Sigmoid colon (tissue), 7 donors: Measurements from ENCODE around the gene ZBTB21. TPM values are rescaled to one million over a fixed set of nuclear protein-coding genes. Genes with fewer than 3 reads are reported as not detected.
"Not testable (repeated sequence)": the region's sequence is repeated elsewhere in the genome, so short reads cannot be mapped to it uniquely, and the experiment has no call there.

Experiments used
- DNase-seq: peaks from one replicate; pipeline ENCODE4 v3.0.0-alpha.2; 2019
- H3K27ac ChIP-seq, 4 donors: fragments of 200-600 bp; sonication (generic); one replicate each; pipeline ENCODE4 v1.5.1; 2016 to 2019; ENCODE audit warnings: mild to moderate bottlenecking in 1 of 4
- H3K27me3 ChIP-seq, 3 donors: fragments of 200-600 bp; sonication (generic); one replicate each; pipeline ENCODE4 v1.5.1; 2019; ENCODE audit warnings: mild to moderate bottlenecking in 1 of 3
- H3K36me3 ChIP-seq, 4 donors: fragments of 200-600 bp; sonication (generic); one replicate each; pipeline ENCODE4 v1.5.1; 2016 to 2019
- H3K4me1 ChIP-seq, 4 donors: fragments of 200-600 bp; sonication (generic); one replicate each; pipeline ENCODE4 v1.5.1; 2017 to 2019
- H3K4me3 ChIP-seq, 4 donors: fragments of 200-600 bp; sonication (generic); one replicate each; pipeline ENCODE4 v1.5.1; 2017 to 2019; ENCODE audit warnings: mild to moderate bottlenecking in 2 of 4, moderate library complexity in 1 of 4
- H3K9me3 ChIP-seq, 4 donors: fragments of 200-600 bp in 3 of 4; sonication (generic) in 3 of 4; one replicate each; pipeline versions ENCODE4 v1.5.1 to v1.6.1; 2013 to 2019
- CTCF ChIP-seq, 4 experiments: fragments of 450-650 bp in 3 of 4; fragments of 200-600 bp in 1 of 4; IDR thresholded peaks; one replicate each; pipeline ENCODE4 v1.5.1; 2016 to 2019; ENCODE audit warnings: antibody characterized with exemption in 4 of 4, mild to moderate bottlenecking in 3 of 4, moderate library complexity in 2 of 4
- EP300 ChIP-seq, 4 donors: sonication (generic); formaldehyde crosslinking; IDR thresholded peaks; one replicate each; pipeline ENCODE4 v1.6.1; 2017; ENCODE audit warnings: antibody characterized with exemption in 4 of 4
- POLR2A ChIP-seq, 2 donors: fragments of 450-650 bp; IDR thresholded peaks; one replicate each; pipeline ENCODE4 v1.6.1; 2016; ENCODE audit warnings: antibody characterized with exemption in 2 of 2, mild to moderate bottlenecking in 2 of 2, moderate library complexity in 2 of 2
- POLR2AphosphoS5 ChIP-seq, 4 donors: sonication (generic); formaldehyde crosslinking; IDR thresholded peaks; one replicate each; pipeline ENCODE4 v1.6.1; 2017; ENCODE audit warnings: antibody characterized with exemption in 4 of 4
- WGBS, 2 donors: extraction: QIAGEN DNeasy Blood & Tissue Kit; methylation state at CpG; one replicate each; pipeline ENCODE4 v1.1.7; 2013; 5-methylcytosine and 5-hydroxymethylcytosine counted together
- intact Hi-C: fragments of 100-400 bp; cut with DNase I; formaldehyde crosslinking; loops from one replicate; pipeline ENCODE4 v1.15.1; 2023
- polyA plus RNA-seq, 3 donors: library from polyadenylated mRNA; stranded (reverse); fragments of 200-250 nt; gene quantifications; one replicate each; pipeline ENCODE4 v1.2.3, GENCODE V29; 2013
- total RNA-seq, 4 donors: library from RNA; depleted of rRNA; stranded (reverse); fragments of >200 nt; gene quantifications; one replicate each; pipeline ENCODE4 v1.1.0, GENCODE V29; 2016
- donor health status: healthy with polysubstance abuse.
- donor health status: Bipolar disorder and iron deficiency.
- donor health status: healthy.

Gene ZBTB21
- total and polyA plus RNA-seq, 7 donors: 1.8 to 14.7 (median 6.9) TPM

- 1% methylated on average over 67 of the region's 67 CpGs for WGBS, 2 donors
- no peaks in the 10 kb centered on the region for H3K36me3 ChIP-seq
- H3K9me3 ChIP-seq: no peaks in the 10 kb centered on the region
- peak overlapping the region; percentile 48 to 87 (median 76) for H3K27ac ChIP-seq
- no peaks in the 10 kb centered on the region for H3K27me3 ChIP-seq
- intact Hi-C loops: loop anchor here (2.0 kb wide), 2 partner anchors 23 to 75 kb away; partner anchors contain the start of gene PRDM15
- TF ChIP-seq POLR2A (IDR thresholded peaks at IDR 0.05): no peak
- no peak for TF ChIP-seq POLR2AphosphoS5 (IDR thresholded peaks at IDR 0.05)
- TF ChIP-seq CTCF (IDR thresholded peaks at IDR 0.05): no peak
- no peak for TF ChIP-seq EP300 (IDR thresholded peaks at IDR 0.05)
- peak overlapping the region; percentile 54 to 96 (median 84) for H3K4me3 ChIP-seq
- no peak for DNase-seq
- peaks cover 0 to 61% (median 44%) of the 10 kb centered on the region in 4 donors for H3K4me1 ChIP-seq
Observed at GRCh38 chr21:41953249-41953830, 56.8 kb downstream of the ZBTB21 start.

- Histone ChIP-seq H3K27ac (peak overlapping the region; percentile 48 to 87 (median 76)), H3K9me3 (no peaks in the 10 kb centered on the region), H3K4me3 (peak overlapping the region; percentile 54 to 96 (median 84)), H3K36me3 (no peaks in the 10 kb centered on the region), H3K27me3 (no peaks in the 10 kb centered on the region), H3K4me1 (peaks cover 0 to 61% (median 44%) of the 10 kb centered on the region in 4 donors)
- no peak for DNase-seq
- no peak for TF ChIP-seq CTCF (IDR thresholded peaks at IDR 0.05)
- TF ChIP-seq POLR2A (IDR thresholded peaks at IDR 0.05): no peak
- TF ChIP-seq POLR2AphosphoS5 (IDR thresholded peaks at IDR 0.05): no peak
- no peak for TF ChIP-seq EP300 (IDR thresholded peaks at IDR 0.05)
- intact Hi-C loops: loop anchor here (2.0 kb wide), 2 partner anchors 22 to 74 kb away; partner anchors contain the start of gene PRDM15
- WGBS, 2 donors: 36 to 47% methylated on average over 30 of the region's 30 CpGs
Observed at GRCh38 chr21:41952568-41953248, 57.5 kb downstream of the ZBTB21 start.

- intact Hi-C loops: loop anchor here (2.0 kb wide), 2 partner anchors 21 to 73 kb away; partner anchors contain the start of gene PRDM15
Observed at GRCh38 chr21:41951876-41952567, 58.1 kb downstream of the ZBTB21 start.

GRCh38 chr21:41950941-41951351 lies 59.2 kb downstream of the ZBTB21 start:
- Histone ChIP-seq H3K9me3 (no peaks in the 10 kb centered on the region), H3K4me3 (no peak overlapping the region), H3K4me1 (peaks cover 0 to 65% (median 46%) of the 10 kb centered on the region in 4 donors), H3K27me3 (no peaks in the 10 kb centered on the region), H3K27ac (no peak overlapping the region), H3K36me3 (no peaks in the 10 kb centered on the region)
- TF ChIP-seq CTCF (IDR thresholded peaks at IDR 0.05) (no peak), POLR2AphosphoS5 (IDR thresholded peaks at IDR 0.05) (no peak), EP300 (IDR thresholded peaks at IDR 0.05) (no peak), POLR2A (IDR thresholded peaks at IDR 0.05) (no peak)
- WGBS, 2 donors: 92 to 94% methylated on average over 14 of the region's 14 CpGs
- no peak for DNase-seq
- intact Hi-C loops: no loop called here

More at GRCh38 chr21:41951876-41952567, 58.1 kb downstream of the ZBTB21 start:
- Histone ChIP-seq H3K27ac (peak overlapping the region in 2 of 4 donors; percentile 70 to 87), H3K27me3 (no peaks in the 10 kb centered on the region), H3K4me3 (peak overlapping the region; percentile 54 to 96 (median 84)), H3K36me3 (no peaks in the 10 kb centered on the region), H3K4me1 (peaks cover 0 to 62% (median 45%) of the 10 kb centered on the region in 4 donors), H3K9me3 (no peaks in the 10 kb centered on the region)
- no peak for DNase-seq
- no peak for TF ChIP-seq POLR2A (IDR thresholded peaks at IDR 0.05)
- TF ChIP-seq EP300 (IDR thresholded peaks at IDR 0.05): no peak
- TF ChIP-seq CTCF (IDR thresholded peaks at IDR 0.05): no peak
- TF ChIP-seq POLR2AphosphoS5 (IDR thresholded peaks at IDR 0.05): no peak
- 91% methylated on average over 5 of the region's 5 CpGs for WGBS, 2 donors

- H3K4me1 ChIP-seq: peaks cover 0 to 65% (median 46%) of the 10 kb centered on the region in 4 donors
- WGBS, 2 donors: 94 to 98% methylated on average over 3 of the region's 3 CpGs
- intact Hi-C loops: not testable (repeated sequence)
Observed at GRCh38 chr21:41949631-41950030, 60.5 kb downstream of the ZBTB21 start.

More at GRCh38 chr21:41949631-41950030, 60.5 kb downstream of the ZBTB21 start:
- H3K27ac ChIP-seq, H3K36me3 ChIP-seq, H3K9me3 ChIP-seq, DNase-seq, H3K27me3 ChIP-seq, H3K4me3 ChIP-seq: not testable (repeated sequence)
